Spinal cord (tissue), 10 donors: ENCODE results near the gene ACAD9. TPM values are rescaled to one million over a fixed set of nuclear protein-coding genes. Genes with fewer than 3 reads are reported as not detected.
"Not testable (repeated sequence)": the region's sequence is repeated elsewhere in the genome, so short reads cannot be mapped to it uniquely, and the experiment has no call there.

Experiments used
- DNase-seq, 6 donors: peaks; one replicate each; pipeline versions ENCODE4 v3.0.0 to v3.0.0-alpha.2; 2013 to 2015; ENCODE audit warnings: low spot score in 6 of 6, low read depth in 4 of 6
- H3K27ac ChIP-seq: one replicate; pipeline ENCODE4 v1.5.1; 2013; ENCODE audit warnings: low read depth, low read length, control low read depth
- H3K27me3 ChIP-seq: one replicate; pipeline ENCODE4 v1.6.1; 2013; ENCODE audit warnings: low read length; ENCODE audit not compliant: control insufficient read depth, insufficient read depth
- H3K36me3 ChIP-seq: one replicate; pipeline ENCODE4 v1.6.1; 2013; ENCODE audit warnings: low read length; ENCODE audit not compliant: control insufficient read depth, insufficient read depth
- H3K4me1 ChIP-seq: one replicate; pipeline ENCODE4 v1.6.1; 2013; ENCODE audit warnings: low read length; ENCODE audit not compliant: control insufficient read depth, insufficient read depth
- H3K4me3 ChIP-seq: one replicate; pipeline ENCODE4 v1.5.1; 2013; ENCODE audit warnings: low read depth, low read length, control low read depth
- H3K9me3 ChIP-seq: one replicate; pipeline ENCODE4 v1.6.1; 2013; ENCODE audit warnings: low read length; ENCODE audit not compliant: control insufficient read depth, insufficient read depth
- WGBS: methylation state at CpG from one replicate; pipeline ENCODE4 v1.1.5; 2013; ENCODE audit warnings: missing lambda C conversion rate; ENCODE audit not compliant: insufficient coverage; 5-methylcytosine and 5-hydroxymethylcytosine counted together
- polyA plus RNA-seq, 2 donors: library from polyadenylated mRNA; unstranded; fragments of 120-200 nt; gene quantifications; one replicate each; pipeline ENCODE4 v1.2.1, GENCODE V29; 2013; ENCODE audit not compliant: insufficient read length in 2 of 2
- total RNA-seq, 2 donors: library from RNA; depleted of rRNA in 1 of 2; stranded (reverse); fragments of 120-200 nt in 1 of 2; fragments of >200 nt in 1 of 2; gene quantifications; one replicate each; pipeline versions ENCODE4 v1.2.3 to v1.2.4, GENCODE V29; 2013 to 2014
- donor health status: healthy.

Gene ACAD9
- total and polyA plus RNA-seq, 4 donors, result 32.0 to 44.7 (median 36.0) TPM

DNA sequence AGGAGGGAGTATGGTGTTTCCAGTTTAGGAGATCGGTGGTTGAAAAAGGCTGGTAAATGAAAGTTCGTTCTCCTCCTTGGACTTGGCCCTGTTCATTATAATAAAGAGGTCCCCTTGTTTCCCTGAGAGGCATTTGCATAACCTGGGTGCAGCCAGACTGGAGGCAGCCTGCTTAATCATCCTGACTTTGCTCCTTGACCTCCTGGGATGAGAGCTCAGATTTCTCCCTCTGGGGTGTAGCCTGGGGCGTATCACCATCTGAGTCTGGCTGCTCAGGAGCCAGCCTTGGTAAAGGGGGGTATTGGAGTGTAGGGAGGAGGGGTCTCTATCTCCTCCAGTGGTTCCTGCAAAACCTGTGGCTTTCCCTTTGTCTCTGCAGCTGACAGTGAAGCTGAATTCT is 21.3 kb upstream of the ACAD9 start:
- 91% methylated on average over 3 of the region's 3 CpGs for WGBS
- peaks cover 4% of the 10 kb centered on the region for H3K4me1 ChIP-seq
- no peak overlapping the region for H3K27ac ChIP-seq
- H3K27me3 ChIP-seq, result no peaks in the 10 kb centered on the region
- H3K36me3 ChIP-seq, result peaks cover 13% of the 10 kb centered on the region
- peaks cover 10% of the 10 kb centered on the region for H3K9me3 ChIP-seq
- no peak overlapping the region for H3K4me3 ChIP-seq
- DNase-seq, result no peak

DNA sequence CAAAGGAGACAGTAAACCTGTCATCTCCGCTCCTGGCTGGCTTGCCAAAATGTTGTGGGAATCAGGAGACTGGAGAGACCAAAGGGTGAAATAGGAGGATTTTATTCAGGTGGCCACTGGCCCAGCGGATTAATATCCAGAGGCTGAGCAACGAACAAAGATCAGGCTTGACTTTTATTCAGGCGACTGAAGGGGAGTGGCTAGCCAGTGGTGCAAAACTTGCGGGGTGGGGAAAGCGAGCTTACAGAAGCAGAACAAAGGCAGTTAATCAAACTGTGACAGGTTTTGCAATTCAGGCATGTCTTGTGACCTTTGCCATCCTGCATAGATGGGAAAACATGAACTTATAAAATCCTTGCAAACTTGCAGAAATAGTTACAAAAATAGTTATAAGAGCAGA is 19.8 kb upstream of the ACAD9 start:
- Histone ChIP-seq H3K4me3 (no peak overlapping the region), H3K27ac (no peak overlapping the region), H3K36me3 (peaks cover 11% of the 10 kb centered on the region), H3K4me1 (peaks cover 18% of the 10 kb centered on the region), H3K27me3 (no peaks in the 10 kb centered on the region), H3K9me3 (peaks cover 10% of the 10 kb centered on the region)
- DNase-seq, result no peak
- WGBS, result 88% methylated on average over 6 of the region's 6 CpGs

DNA sequence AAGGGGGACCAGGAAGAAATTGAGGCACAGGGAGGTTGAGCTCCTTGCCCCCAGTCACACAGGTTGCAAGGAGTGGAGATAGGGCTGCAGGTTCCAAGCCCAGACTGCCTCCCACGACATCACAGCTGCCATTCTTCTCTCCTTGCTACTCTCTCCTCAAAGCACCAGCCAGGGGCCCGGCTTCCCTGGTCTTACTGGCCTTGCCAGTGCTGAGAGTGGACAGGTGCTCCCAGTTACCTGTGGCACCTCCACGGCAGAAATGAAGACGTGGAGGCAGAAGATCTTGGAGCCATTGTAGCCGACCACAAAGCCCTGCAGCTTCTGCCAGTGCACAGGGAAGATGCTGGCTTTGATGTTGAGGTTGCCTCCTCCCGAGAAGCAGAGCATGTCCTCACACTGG is 17.9 kb upstream of the ACAD9 start:
- H3K4me3 ChIP-seq, result no peak overlapping the region
- DNase-seq, result no peak
- 92% methylated on average over 6 of the region's 6 CpGs for WGBS
- no peak overlapping the region for H3K27ac ChIP-seq
- H3K27me3 ChIP-seq, result no peaks in the 10 kb centered on the region
- H3K4me1 ChIP-seq, result peaks cover 32% of the 10 kb centered on the region
- H3K36me3 ChIP-seq, result peaks cover 11% of the 10 kb centered on the region
- peaks cover 10% of the 10 kb centered on the region for H3K9me3 ChIP-seq

DNA sequence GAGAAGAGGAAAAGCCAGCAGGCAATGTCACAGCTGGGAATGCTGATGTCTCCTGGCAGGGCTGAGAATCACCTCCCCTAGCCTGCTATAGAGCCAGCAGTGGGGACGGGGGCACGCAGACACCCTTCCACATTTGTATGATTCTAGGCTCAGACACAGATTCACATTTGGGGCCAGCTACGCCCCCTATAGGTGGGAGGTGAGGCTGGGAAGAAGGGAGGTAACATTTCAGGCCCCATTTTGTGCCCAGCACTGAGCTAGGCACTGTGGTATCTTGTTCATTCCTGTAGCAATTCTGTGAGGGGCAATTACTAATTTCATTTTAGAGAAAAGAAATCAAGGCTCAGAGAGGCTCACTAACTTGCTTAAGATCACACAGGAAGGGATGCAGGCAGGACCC is 15.9 kb upstream of the ACAD9 start:
- WGBS, result 100% methylated on average over 1 of the region's 3 CpGs
- H3K4me3 ChIP-seq, result no peak overlapping the region
- H3K9me3 ChIP-seq, result peaks cover 8% of the 10 kb centered on the region
- peaks cover 32% of the 10 kb centered on the region for H3K4me1 ChIP-seq
- no peak for DNase-seq
- no peak overlapping the region for H3K27ac ChIP-seq
- H3K36me3 ChIP-seq, result peaks cover 11% of the 10 kb centered on the region
- H3K27me3 ChIP-seq, result no peaks in the 10 kb centered on the region

DNA sequence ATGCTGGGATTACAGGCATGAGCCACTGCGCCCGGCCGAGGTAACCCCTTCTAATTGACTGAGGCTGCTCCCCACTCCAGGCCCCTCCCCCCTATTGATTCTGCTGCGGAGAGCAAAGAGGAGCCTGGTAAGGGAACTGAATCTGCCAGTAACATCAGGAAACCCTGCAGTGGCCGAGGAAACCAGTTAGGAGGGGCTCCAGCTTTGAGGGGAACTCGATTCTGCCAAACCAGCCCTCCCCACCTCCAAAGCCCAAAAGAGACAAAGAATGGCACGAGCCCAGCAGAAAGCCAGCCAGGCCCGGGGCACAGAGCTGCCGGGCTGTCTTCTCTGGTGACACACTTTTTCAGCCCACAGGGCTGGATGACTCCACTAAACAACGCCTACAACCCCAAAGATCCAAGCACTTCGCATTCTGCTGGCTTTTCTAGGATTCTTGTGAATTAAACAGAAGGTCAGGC is 15.0 kb upstream of the ACAD9 start:
- peak in 5 of 6 donors; percentile 44 to 86 (median 66) for DNase-seq
- WGBS, result 8% methylated on average over 7 of the region's 11 CpGs

DNA sequence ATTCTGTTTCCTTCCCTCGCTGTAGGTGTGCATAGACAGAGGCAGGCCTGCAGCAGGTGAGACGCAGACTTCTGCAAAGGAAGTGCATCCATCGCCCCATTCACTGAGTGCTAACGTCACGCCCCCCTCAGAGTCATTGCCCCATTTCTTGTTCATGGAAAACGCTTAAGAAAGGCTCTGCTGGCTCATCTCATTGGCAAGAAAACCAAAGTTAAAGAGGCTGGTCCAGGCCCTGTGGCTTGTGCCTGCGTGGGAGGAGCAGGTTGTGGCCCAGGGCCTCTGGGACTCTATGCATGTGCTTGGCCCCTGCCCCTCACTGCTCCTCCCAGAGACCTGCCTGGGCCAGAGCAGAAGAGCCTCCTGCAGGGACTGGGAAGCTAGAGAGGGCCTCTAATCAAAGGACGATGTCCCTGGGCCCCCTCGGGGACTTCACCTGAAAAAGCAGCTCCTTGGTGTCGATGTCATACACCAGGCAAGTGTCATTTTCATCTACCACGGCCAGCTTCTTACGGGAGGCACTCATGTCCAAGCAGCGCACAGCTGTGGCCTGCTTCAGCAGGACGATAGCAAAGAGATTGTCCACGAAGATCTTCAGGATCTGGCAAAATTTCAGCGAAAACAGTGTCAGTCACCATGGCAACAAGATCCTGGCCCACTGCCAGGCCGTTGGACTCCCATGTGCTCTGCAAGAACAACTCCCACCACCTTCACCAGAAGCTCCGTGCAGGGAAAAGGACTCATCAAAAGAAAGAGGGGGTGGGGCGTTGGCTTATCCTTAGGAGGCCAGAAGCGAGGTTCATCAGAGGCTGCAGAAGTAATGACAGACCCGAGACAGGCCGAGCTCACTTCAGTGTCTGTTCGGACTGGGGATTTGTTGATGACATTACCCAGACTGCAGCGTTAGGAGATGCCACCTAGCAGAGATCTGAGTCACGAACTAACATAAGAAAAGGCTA is 14.3 kb upstream of the ACAD9 start:
- H3K36me3 ChIP-seq, H3K27me3 ChIP-seq, H3K4me3 ChIP-seq, H3K9me3 ChIP-seq: not testable (repeated sequence)
- H3K4me1 ChIP-seq, result peaks cover 32% of the 10 kb centered on the region
- peak in 3 of 6 donors; percentile 40 to 90 (median 81) for DNase-seq
- H3K27ac ChIP-seq, result peak overlapping the region; percentile 80
- WGBS, result 22% methylated on average over 12 of the region's 25 CpGs

More for the DNA sequence above, 15.0 kb upstream of the ACAD9 start:
- Histone ChIP-seq H3K4me3 (no peak overlapping the region), H3K4me1 (peaks cover 32% of the 10 kb centered on the region), H3K36me3 (peaks cover 11% of the 10 kb centered on the region), H3K9me3 (peaks cover 3% of the 10 kb centered on the region), H3K27ac (peak overlapping the region; percentile 80), H3K27me3 (no peaks in the 10 kb centered on the region)

DNA sequence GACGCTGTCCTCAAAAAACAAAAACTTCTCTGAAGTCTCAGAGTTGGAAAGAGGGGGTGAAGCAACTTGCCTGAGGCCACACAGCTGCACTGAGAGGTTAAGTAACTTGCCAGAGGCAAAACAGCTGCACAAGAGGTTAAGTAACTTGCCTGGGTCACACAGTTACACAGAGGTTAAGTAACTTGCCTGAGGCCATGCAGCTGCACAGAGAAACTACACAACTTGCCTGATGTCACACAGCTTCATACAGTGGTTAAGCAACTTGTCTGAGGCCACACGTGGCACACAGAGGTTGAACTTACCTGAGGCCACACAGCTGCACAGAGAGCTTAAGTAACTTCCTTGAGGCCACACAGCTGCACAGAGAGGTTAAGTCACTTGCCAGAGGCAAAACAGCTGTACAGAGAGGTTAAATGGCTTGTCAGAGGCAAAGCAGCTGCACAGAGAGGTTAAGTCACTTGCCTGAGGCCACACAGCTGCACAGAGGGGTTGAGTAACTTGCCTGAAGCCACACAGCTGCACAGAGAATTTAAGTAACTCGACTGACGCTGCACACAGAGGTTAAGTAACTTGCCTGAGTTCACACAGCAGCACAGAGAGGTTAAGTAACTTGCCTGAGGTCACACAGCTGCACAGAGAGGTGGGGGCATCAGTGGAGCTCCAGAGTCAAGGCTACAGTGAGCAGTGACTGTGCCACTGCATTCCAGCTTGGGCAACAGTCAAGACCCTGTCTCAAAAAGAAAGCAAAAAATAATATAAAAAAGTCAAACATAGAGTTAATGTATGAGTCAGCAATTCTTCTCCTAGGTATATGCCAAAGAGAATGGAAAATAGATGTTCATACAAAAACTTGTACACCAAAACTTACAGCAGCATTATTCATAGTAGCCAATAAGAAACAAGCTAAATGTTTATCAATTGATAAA is 12.0 kb upstream of the ACAD9 start:
- 91% methylated on average over 4 of the region's 4 CpGs for WGBS
- Histone ChIP-seq H3K4me3 (no peak overlapping the region), H3K27me3 (no peaks in the 10 kb centered on the region), H3K27ac (no peak overlapping the region), H3K4me1 (peaks cover 32% of the 10 kb centered on the region), H3K36me3 (no peaks in the 10 kb centered on the region), H3K9me3 (no peaks in the 10 kb centered on the region)
- DNase-seq, result no peak

DNA sequence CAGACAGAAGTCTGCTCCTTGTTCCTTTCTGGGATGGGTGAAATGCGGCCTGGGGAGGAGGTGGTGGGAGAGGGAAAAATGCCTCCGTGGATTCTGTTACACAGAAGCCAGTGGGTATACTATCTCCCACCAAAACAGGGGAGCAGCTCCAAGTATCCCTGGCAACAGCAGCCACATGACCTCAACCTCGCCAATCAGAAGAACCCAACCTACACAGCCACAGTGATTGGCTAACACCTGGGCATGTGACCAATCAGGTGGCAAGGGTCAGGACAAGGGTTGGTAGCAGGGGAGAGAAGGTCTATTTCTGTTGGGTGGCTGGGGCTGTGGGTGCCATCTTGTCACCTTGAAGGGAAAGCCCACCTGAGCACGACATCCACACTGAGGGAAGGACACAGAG is 9.1 kb upstream of the ACAD9 start:
- no peaks in the 10 kb centered on the region for H3K9me3 ChIP-seq

DNA sequence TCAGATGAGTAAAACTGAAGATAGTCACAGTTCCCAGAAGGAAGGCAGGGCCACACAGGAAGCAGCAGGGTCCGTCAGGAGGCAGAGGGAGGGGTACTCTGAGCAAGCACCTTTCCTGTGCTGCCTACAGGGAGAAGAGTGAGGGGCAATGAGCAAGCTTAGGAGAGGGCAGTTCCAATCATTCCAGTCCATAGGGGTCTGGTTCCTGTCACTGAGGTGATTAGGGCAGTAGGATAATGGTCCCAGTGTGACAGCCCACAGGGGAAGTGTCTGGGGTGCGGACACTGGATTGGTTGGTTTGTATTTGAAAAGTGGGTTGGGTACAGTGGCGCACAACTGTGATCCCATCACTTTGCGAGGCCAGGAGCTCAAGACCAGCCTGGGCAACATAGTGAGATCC is 7.1 kb upstream of the ACAD9 start:
- H3K36me3 ChIP-seq, result no peaks in the 10 kb centered on the region
- WGBS, result 85% methylated on average over 2 of the region's 4 CpGs

More for the DNA sequence above, 9.1 kb upstream of the ACAD9 start:
- Histone ChIP-seq H3K36me3 (no peaks in the 10 kb centered on the region), H3K27me3 (no peaks in the 10 kb centered on the region), H3K4me3 (no peak overlapping the region), H3K4me1 (peaks cover 6% of the 10 kb centered on the region), H3K27ac (no peak overlapping the region)
- no peak for DNase-seq
- WGBS, result 78% methylated on average over 1 of the region's 4 CpGs

More for the DNA sequence above, 7.1 kb upstream of the ACAD9 start:
- H3K27ac ChIP-seq, result no peak overlapping the region
- no peak for DNase-seq
- H3K9me3 ChIP-seq, result no peaks in the 10 kb centered on the region
- no peaks in the 10 kb centered on the region for H3K4me1 ChIP-seq
- no peaks in the 10 kb centered on the region for H3K27me3 ChIP-seq
- no peak overlapping the region for H3K4me3 ChIP-seq
